AG10803 (cell line): ENCODE measurements around the gene CNPY3.
A peak's percentile ranks its signal among the peaks of the same experiment; 100 is the strongest.
"Not testable (repeated sequence)": the region's sequence is repeated elsewhere in the genome, so short reads cannot be mapped to it uniquely, and the experiment has no call there.

Experiments used
- DNase-seq: peaks from one replicate; pipeline ENCODE4 v3.0.0; 2010; ENCODE audit warnings: low read depth
- H3K4me3 ChIP-seq: 2 replicates; pipeline ENCODE4 v1.5.1; 2011; ENCODE audit warnings: mild to moderate bottlenecking, low read length, control low read depth
- TF ChIP-seq, protein P1 (sequence below): conservative IDR thresholded peaks from 2 replicates; pipeline ENCODE4 v1.5.1; 2011; ENCODE audit warnings: mild to moderate bottlenecking, low read length, control low read depth, inconsistent platforms

The CNPY3 gene

GRCh38 chr6:42947950-42948349 lies 18.7 kb downstream of the CNPY3 start:
- peak; percentile 35 for DNase-seq
- no peak overlapping the region for H3K4me3 ChIP-seq
- TF ChIP-seq, protein P1, sequence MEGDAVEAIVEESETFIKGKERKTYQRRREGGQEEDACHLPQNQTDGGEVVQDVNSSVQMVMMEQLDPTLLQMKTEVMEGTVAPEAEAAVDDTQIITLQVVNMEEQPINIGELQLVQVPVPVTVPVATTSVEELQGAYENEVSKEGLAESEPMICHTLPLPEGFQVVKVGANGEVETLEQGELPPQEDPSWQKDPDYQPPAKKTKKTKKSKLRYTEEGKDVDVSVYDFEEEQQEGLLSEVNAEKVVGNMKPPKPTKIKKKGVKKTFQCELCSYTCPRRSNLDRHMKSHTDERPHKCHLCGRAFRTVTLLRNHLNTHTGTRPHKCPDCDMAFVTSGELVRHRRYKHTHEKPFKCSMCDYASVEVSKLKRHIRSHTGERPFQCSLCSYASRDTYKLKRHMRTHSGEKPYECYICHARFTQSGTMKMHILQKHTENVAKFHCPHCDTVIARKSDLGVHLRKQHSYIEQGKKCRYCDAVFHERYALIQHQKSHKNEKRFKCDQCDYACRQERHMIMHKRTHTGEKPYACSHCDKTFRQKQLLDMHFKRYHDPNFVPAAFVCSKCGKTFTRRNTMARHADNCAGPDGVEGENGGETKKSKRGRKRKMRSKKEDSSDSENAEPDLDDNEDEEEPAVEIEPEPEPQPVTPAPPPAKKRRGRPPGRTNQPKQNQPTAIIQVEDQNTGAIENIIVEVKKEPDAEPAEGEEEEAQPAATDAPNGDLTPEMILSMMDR: no peak

DNA sequence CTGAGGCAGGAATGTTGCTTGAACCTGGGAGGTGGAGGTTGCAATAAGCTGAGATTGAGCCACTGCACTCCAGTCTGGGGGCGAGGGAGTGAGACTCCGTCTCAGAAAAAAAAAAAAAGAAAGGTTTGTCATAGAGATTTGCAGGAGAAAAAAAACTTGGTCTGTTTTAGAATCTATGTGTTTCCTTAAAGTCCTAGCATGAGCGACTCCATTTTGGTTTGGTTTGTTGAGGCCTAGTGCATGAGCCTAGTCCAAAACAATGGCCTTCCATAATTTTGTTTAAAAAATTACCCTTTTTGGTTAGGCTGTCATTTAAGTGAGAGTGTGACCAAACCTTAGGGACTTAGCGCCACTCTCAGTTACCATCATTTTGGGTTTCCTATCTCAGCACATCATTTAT lies 23.1 kb downstream of the CNPY3 start:
- no peak for DNase-seq
- TF ChIP-seq, protein P1: no peak
- no peak overlapping the region for H3K4me3 ChIP-seq

- DNase-seq, H3K4me3 ChIP-seq: not testable (repeated sequence)
These were observed 25.1 kb downstream of the CNPY3 start for GRCh38 chr6:42954405-42954804.

DNA sequence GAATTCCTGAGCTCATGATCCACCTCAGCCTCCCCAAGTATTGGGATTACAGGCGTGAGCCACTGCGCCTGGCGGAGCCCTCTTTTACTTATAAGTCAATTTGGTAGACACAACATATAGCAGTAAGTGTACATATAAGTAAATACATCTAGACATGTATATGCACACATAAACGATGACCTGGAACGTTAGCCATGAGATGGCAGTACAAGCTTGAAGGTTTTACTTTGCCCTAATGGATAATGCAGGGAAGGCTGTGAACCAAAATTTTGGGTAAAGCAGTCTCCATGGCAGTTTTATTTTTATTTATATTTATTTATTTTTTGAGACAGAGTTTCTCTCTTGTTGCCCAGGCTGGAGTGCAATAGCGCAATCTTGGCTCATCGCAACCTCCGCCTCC lies 28.8 kb downstream of the CNPY3 start:
- H3K4me3 ChIP-seq: no peak overlapping the region
- TF ChIP-seq, protein P1: no peak
- no peak for DNase-seq

DNA sequence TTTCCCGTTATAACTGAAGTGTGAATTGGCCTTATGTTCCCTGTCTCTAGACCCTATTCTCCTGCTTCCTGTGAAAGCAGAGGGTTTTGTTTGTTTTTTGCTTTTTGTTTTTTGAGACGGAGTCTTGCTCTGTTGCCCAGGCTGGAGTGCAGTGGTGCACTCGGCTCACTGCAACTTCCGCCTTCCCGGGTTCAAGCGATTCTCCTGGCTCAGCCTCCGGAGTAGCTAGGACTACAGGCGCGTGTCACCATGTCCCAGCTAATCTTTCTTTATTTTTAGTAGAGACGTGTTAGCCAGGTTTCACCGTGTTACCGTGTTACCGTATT lies 30.6 kb downstream of the CNPY3 start:
- peak overlapping the region; percentile 55 for H3K4me3 ChIP-seq
- DNase-seq: no peak
- TF ChIP-seq, protein P1: no peak

GRCh38 chr6:42960243-42961019 lies 31.2 kb downstream of the CNPY3 start, which contains the start of gene GNMT:
Gene GNMT (plus strand): TSS chr6:42960754. CDS start chr6:42960768, 14 bp downstream.
- DNase-seq: no peak
- H3K4me3 ChIP-seq: peak within 1 kb of the TSS; percentile 55
- TF ChIP-seq, protein P1: no peak

- peak overlapping the region; percentile 55 for H3K4me3 ChIP-seq
- TF ChIP-seq, protein P1: no peak
- DNase-seq: no peak
These were observed 31.8 kb downstream of the CNPY3 start for GRCh38 chr6:42961020-42961470.
